Prostate gland (tissue), 2 donors: ENCODE results near the gene DHRS7B.

Source experiments
- CTCF ChIP-seq, 4 experiments: fragments of 200-600 bp in 2 of 4; fragments of 450-650 bp in 2 of 4; sonication (generic) in 2 of 4; IDR thresholded peaks; 1 replicate in 3 of 4; 2 replicates in 1 of 4; pipeline ENCODE4 v1.5.1; 2016 to 2019; ENCODE audit warnings: antibody characterized with exemption in 4 of 4, mild to moderate bottlenecking in 2 of 4, moderate library complexity in 2 of 4
- POLR2A ChIP-seq: fragments of 450-650 bp; IDR thresholded peaks from one replicate; pipeline ENCODE4 v1.6.1; 2016; ENCODE audit warnings: antibody characterized with exemption, mild to moderate bottlenecking

GRCh38 chr17:21169496-21169895 lies 42.7 kb downstream of the DHRS7B start:
- no peak for TF ChIP-seq CTCF (IDR thresholded peaks at IDR 0.05)
- TF ChIP-seq POLR2A, result no peak
